ENCODE data around the gene CCN5.

- TF ChIP-seq CTCF (conservative IDR thresholded peaks at IDR 0.05) (no peak), EZH2 (IDR thresholded peaks at IDR 0.05; ENCODE audit: low read depth) (no peak)
These were observed 54.3 kb downstream of the CCN5 start for GRCh38 chr20:44769481-44769863.

Data from PC-9 (cell line).